ENCODE data around the gene FOXO3.

DNA sequence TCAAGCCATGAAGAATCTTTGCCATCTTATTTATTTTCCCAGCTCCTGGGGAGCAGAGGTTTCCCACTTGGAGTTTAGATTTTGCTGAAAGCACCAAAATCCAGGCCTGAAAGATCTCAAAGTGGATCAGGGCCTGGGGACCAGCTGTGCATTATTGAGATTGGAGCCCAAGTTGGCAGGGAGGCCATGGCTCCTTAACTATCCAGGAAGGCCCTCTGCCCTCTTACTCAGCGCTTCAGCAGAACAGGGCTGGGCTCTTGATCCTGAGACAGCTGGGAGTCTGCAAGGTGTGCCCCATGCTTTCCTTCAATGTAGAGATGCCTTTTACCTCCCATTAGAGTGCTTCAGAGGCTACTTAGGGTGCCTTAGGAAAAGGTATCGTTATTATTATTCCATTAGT lies 24.6 kb downstream of the FOXO3 start:
- TF ChIP-seq, protein P1, sequence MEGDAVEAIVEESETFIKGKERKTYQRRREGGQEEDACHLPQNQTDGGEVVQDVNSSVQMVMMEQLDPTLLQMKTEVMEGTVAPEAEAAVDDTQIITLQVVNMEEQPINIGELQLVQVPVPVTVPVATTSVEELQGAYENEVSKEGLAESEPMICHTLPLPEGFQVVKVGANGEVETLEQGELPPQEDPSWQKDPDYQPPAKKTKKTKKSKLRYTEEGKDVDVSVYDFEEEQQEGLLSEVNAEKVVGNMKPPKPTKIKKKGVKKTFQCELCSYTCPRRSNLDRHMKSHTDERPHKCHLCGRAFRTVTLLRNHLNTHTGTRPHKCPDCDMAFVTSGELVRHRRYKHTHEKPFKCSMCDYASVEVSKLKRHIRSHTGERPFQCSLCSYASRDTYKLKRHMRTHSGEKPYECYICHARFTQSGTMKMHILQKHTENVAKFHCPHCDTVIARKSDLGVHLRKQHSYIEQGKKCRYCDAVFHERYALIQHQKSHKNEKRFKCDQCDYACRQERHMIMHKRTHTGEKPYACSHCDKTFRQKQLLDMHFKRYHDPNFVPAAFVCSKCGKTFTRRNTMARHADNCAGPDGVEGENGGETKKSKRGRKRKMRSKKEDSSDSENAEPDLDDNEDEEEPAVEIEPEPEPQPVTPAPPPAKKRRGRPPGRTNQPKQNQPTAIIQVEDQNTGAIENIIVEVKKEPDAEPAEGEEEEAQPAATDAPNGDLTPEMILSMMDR (IDR thresholded peaks at IDR 0.05; ENCODE audit: low read depth, low read length): no peak
- TF ChIP-seq, protein P2, sequence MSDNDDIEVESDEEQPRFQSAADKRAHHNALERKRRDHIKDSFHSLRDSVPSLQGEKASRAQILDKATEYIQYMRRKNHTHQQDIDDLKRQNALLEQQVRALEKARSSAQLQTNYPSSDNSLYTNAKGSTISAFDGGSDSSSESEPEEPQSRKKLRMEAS (IDR thresholded peaks at IDR 0.05; ENCODE audit: low read depth, low read length): no peak
- TF ChIP-seq POLR2A (IDR thresholded peaks at IDR 0.05; ENCODE audit: extremely low read depth, insufficient read length): no peak

Data from NB4 (cell line).